ENCODE data around the gene BAHCC1. TPM values are rescaled to one million over a fixed set of nuclear protein-coding genes. Genes with fewer than 3 reads are reported as not detected.
A peak's percentile ranks its signal among the peaks of the same experiment; 100 is the strongest.

The BAHCC1 gene
- total RNA-seq, 1 donor from 2014 or later = 74.3 TPM

DNA sequence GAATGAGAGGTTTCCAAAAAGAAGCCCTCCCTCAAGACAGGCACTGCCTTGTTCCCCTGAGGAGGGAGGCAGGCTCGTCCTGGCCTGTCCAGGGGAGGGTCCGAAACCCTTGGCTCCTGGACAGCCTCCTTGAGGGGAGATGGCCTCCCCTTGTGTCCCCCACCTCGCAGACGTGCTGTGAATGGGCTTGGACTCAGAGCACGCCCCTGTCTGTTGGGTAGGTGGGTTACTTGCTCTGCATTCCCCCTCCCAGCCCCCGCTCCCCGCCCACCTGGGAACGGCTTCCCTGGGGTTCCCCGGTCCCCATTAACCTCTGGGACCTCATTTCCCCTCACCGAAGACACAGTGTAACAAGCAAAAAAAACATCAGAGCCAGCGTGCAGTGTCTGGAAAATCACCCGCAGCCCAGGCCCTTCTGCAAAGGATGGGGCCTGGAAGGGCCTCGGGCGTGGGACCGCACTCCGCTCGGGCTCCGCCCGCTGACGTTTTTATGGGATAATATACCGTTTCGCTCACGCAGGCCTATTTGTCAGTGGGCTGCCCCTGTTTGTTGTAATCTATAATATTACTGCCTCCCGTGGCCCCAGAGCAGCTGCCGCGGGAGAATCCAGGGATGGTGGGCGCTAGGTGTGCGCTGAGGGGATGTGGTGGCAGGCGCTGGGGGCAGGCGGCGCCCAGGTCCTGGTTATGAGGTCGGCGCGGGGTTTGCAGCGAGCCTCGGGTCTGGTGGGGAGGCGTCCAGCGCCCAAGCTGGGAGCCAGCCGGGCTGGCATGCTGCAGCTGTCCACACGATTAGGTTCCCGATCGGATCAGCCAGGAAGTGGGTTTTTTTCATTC, 11.1 kb downstream of the BAHCC1 start:
- TF ChIP-seq, protein P1, sequence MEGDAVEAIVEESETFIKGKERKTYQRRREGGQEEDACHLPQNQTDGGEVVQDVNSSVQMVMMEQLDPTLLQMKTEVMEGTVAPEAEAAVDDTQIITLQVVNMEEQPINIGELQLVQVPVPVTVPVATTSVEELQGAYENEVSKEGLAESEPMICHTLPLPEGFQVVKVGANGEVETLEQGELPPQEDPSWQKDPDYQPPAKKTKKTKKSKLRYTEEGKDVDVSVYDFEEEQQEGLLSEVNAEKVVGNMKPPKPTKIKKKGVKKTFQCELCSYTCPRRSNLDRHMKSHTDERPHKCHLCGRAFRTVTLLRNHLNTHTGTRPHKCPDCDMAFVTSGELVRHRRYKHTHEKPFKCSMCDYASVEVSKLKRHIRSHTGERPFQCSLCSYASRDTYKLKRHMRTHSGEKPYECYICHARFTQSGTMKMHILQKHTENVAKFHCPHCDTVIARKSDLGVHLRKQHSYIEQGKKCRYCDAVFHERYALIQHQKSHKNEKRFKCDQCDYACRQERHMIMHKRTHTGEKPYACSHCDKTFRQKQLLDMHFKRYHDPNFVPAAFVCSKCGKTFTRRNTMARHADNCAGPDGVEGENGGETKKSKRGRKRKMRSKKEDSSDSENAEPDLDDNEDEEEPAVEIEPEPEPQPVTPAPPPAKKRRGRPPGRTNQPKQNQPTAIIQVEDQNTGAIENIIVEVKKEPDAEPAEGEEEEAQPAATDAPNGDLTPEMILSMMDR (conservative IDR thresholded peaks at IDR 0.05) = no peak
- H3K36me3 Mint-ChIP-seq = no peaks in the 10 kb centered on the region
- H3K4me1 Mint-ChIP-seq (ENCODE audit: unreplicated experiment) = peaks cover 46% of the 10 kb centered on the region
- no peaks in the 10 kb centered on the region for H3K27me3 Mint-ChIP-seq
- H3K27ac Mint-ChIP-seq = no peak overlapping the region
- DNase-seq (ENCODE audit: extremely low spot score, unreplicated experiment) = no peak
- no peaks in the 10 kb centered on the region for H3K9me3 Mint-ChIP-seq
- H3K4me3 Mint-ChIP-seq = peak overlapping the region; percentile 36

GRCh38 chr17:81408049-81408448, 12.8 kb downstream of the BAHCC1 start:
- no peak for DNase-seq (ENCODE audit: extremely low spot score, unreplicated experiment)
- Mint-ChIP-seq H3K27ac (peak overlapping the region; percentile 65), H3K4me3 (no peak overlapping the region), H3K27me3 (no peaks in the 10 kb centered on the region), H3K4me1 (ENCODE audit: unreplicated experiment) (peaks cover 31% of the 10 kb centered on the region), H3K9me3 (no peaks in the 10 kb centered on the region), H3K36me3 (no peaks in the 10 kb centered on the region)
- TF ChIP-seq, protein P1 (conservative IDR thresholded peaks at IDR 0.05) = no peak

DNA sequence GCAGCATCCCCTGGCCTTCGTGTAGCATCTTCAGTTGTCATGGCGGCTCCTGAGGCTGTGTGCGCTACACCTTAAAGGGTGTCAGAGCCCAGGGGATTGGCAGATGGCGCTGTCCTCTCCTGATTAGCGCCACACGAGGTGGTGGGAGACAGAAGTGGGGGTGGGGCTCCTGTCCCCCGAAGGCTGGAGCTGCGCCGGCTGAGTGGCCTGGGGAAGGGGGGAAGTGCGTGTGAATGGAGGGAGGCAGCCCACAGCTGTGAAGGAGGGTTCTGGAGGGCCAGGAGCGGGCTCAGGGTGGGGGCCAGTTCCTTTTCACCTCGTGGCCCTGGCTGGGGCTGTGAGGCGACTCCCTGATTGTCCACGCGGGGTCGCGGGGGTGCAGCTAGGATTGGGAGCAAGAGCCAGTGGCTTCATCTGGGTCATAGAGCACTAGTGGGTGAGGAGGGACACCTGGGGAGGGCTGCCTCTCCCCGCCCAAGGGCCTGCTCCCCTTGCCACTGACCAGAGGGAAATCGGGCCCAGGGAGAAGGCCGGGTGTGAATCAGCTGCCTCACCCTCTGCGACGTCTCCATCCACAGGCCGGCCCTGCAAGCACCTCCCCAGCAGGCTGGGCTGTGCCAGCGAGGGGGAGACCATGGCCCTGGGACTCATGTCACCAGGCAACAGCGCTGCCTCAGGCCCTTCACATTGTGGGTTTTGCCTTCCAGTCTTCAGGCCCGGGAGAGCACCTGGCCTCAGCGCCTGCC, 14.1 kb downstream of the BAHCC1 start:
- Mint-ChIP-seq H3K27me3 (no peaks in the 10 kb centered on the region), H3K36me3 (no peaks in the 10 kb centered on the region), H3K27ac (no peak overlapping the region), H3K9me3 (no peaks in the 10 kb centered on the region), H3K4me3 (no peak overlapping the region), H3K4me1 (ENCODE audit: unreplicated experiment) (peaks cover 22% of the 10 kb centered on the region)
- no peak for DNase-seq (ENCODE audit: extremely low spot score, unreplicated experiment)
- TF ChIP-seq, protein P1 (conservative IDR thresholded peaks at IDR 0.05) = no peak

DNA sequence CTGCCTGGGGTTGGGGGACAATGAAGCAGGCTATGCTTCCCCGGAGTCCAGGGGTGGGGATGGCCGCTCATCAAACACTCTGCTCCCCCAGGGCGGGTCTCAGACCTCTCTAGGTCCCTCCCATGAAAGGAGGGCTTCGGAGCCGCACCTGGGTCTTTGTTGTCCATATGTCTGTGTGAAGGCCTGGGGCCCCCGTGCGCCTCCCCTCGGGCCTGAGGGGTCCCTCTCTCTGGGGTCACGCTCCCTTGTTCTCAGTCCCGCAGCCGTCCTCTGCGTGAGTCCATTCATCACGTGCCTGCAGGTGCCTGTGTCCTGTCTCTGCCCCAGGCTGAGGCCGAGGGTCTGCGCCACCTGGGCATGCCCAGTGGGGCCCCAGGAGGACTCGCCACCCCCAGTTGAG, 15.6 kb downstream of the BAHCC1 start:
- H3K36me3 Mint-ChIP-seq = no peaks in the 10 kb centered on the region
- peaks cover 10% of the 10 kb centered on the region for H3K4me1 Mint-ChIP-seq (ENCODE audit: unreplicated experiment)
- H3K27me3 Mint-ChIP-seq = no peaks in the 10 kb centered on the region
- no peak overlapping the region for H3K4me3 Mint-ChIP-seq
- TF ChIP-seq, protein P1 (conservative IDR thresholded peaks at IDR 0.05) = no peak
- no peak for DNase-seq (ENCODE audit: extremely low spot score, unreplicated experiment)
- H3K27ac Mint-ChIP-seq = no peak overlapping the region
- H3K9me3 Mint-ChIP-seq = no peaks in the 10 kb centered on the region

DNA sequence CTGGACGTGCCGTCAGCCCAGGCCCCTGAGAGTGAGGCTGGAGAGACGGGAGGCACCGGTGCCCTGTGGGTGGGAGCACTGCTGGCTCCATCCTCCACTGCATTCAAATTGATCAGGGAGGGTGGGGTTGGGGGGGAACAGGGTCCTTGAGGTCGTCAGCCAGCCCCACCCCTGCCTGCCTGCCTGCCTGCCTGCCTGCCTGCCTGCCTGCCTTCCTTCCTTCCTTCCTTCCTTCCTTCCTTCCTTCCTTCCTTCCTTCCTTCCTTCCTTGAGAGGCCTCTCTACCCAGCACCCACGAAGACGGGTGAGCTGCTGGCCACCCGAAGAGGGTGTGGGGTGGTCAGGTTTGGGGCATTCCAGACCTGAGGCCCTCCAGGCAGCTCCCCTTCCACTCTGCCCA, 16.0 kb downstream of the BAHCC1 start:
- no peak overlapping the region for H3K27ac Mint-ChIP-seq
- H3K4me1 Mint-ChIP-seq (ENCODE audit: unreplicated experiment) = peaks cover 14% of the 10 kb centered on the region
- no peaks in the 10 kb centered on the region for H3K36me3 Mint-ChIP-seq
- TF ChIP-seq, protein P1 (conservative IDR thresholded peaks at IDR 0.05) = no peak
- H3K4me3 Mint-ChIP-seq = no peak overlapping the region
- H3K9me3 Mint-ChIP-seq = no peaks in the 10 kb centered on the region
- H3K27me3 Mint-ChIP-seq = no peaks in the 10 kb centered on the region
- DNase-seq (ENCODE audit: extremely low spot score, unreplicated experiment) = no peak
